ENCODE measurements around the gene CALN1. TPM values are rescaled to one million over a fixed set of nuclear protein-coding genes. Genes with fewer than 3 reads are reported as not detected.

Gene CALN1
- total and polyA plus RNA-seq, 4 donors = 0.14 to 0.84 (median 0.24) TPM

DNA sequence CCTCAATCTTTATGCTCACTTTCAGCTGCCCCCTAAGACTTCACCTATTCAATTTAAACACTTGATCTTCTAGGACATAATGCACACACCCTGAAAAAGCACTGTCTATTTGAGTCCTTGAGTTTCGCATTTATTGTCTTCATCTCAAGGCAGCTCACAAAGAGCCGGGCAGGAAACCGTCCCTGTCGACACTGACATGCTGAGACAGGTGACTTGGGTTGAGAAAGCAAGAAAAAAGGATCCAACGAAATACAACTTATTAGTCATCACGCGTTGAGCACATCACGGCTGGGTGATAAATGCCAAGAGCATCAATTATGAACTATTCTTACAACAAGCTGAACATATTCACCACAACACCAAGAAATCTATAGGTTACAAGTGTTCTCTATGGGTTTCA lies 91.1 kb downstream of the CALN1 start:
- no peaks in the 10 kb centered on the region for H3K4me1 ChIP-seq (ENCODE audit: control insufficient read depth in 4 of 4, insufficient read depth in 4 of 4, low read length in 3 of 4)
- no peaks in the 10 kb centered on the region for H3K36me3 ChIP-seq (ENCODE audit: control insufficient read depth in 4 of 4, insufficient read depth in 3 of 4, low read depth in 1 of 4, low read length in 3 of 4)
- TF ChIP-seq, protein P1, sequence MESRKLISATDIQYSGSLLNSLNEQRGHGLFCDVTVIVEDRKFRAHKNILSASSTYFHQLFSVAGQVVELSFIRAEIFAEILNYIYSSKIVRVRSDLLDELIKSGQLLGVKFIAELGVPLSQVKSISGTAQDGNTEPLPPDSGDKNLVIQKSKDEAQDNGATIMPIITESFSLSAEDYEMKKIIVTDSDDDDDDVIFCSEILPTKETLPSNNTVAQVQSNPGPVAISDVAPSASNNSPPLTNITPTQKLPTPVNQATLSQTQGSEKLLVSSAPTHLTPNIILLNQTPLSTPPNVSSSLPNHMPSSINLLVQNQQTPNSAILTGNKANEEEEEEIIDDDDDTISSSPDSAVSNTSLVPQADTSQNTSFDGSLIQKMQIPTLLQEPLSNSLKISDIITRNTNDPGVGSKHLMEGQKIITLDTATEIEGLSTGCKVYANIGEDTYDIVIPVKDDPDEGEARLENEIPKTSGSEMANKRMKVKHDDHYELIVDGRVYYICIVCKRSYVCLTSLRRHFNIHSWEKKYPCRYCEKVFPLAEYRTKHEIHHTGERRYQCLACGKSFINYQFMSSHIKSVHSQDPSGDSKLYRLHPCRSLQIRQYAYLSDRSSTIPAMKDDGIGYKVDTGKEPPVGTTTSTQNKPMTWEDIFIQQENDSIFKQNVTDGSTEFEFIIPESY (IDR thresholded peaks at IDR 0.05) = no peak
- TF ChIP-seq FOXA1 (IDR thresholded peaks at IDR 0.05) (no peak), FOXA2 (IDR thresholded peaks at IDR 0.05) (no peak), YY1 (IDR thresholded peaks at IDR 0.05) (no peak), SP1 (IDR thresholded peaks at IDR 0.05) (no peak), NR2F2 (IDR thresholded peaks at IDR 0.05) (no peak)
- no peak overlapping the region for H3K9ac ChIP-seq (ENCODE audit: low read depth in 1 of 2, low read length in 2 of 2)
- 83% methylated on average over 8 of the region's 8 CpGs for WGBS
- H3K4me3 ChIP-seq (ENCODE audit: low read depth in 1 of 3, low read length in 3 of 3) = no peak overlapping the region
- peaks cover 0 to 2% (median 0%) of the 10 kb centered on the region in 4 donors for H3K27me3 ChIP-seq (ENCODE audit: control insufficient read depth in 4 of 4, insufficient read depth in 4 of 4, low read length in 3 of 4)
- no peak overlapping the region for H3K27ac ChIP-seq (ENCODE audit: low read depth in 1 of 2, low read length in 2 of 2)
- H3K9me3 ChIP-seq (ENCODE audit: control insufficient read depth in 4 of 4, low read length in 3 of 4) = no peaks in the 10 kb centered on the region
- no peak for DNase-seq (ENCODE audit: low spot score)

DNA sequence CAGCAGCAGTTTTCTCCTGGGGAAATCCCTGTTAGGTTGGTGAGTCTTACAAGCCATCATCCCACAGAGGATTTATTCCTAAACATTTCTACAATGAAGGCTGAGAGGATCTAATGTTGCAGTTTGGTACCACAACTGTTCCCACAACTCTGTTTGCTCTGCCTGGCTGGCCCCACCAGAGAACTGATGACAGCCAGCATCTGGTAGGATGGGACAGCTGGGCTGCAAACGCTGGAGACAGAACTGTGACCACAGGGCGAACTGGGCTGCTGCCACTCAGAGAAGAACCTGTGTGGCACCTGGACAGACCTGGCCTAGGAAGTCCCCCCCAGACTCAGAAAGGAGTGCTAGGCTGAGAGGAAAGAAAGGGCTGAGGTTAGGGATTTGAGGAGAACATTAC lies 94.8 kb downstream of the CALN1 start:
- no peak for DNase-seq (ENCODE audit: low spot score)
- no peaks in the 10 kb centered on the region for H3K9me3 ChIP-seq (ENCODE audit: control insufficient read depth in 4 of 4, low read length in 3 of 4)
- H3K27me3 ChIP-seq (ENCODE audit: control insufficient read depth in 4 of 4, insufficient read depth in 4 of 4, low read length in 3 of 4) = peaks cover 0 to 2% (median 0%) of the 10 kb centered on the region in 4 donors
- no peak overlapping the region for H3K4me3 ChIP-seq (ENCODE audit: low read depth in 1 of 3, low read length in 3 of 3)
- WGBS = 42% methylated on average over 2 of the region's 2 CpGs
- no peak overlapping the region for H3K9ac ChIP-seq (ENCODE audit: low read depth in 1 of 2, low read length in 2 of 2)
- H3K4me1 ChIP-seq (ENCODE audit: control insufficient read depth in 4 of 4, insufficient read depth in 4 of 4, low read length in 3 of 4) = no peaks in the 10 kb centered on the region
- no peaks in the 10 kb centered on the region for H3K36me3 ChIP-seq (ENCODE audit: control insufficient read depth in 4 of 4, insufficient read depth in 3 of 4, low read depth in 1 of 4, low read length in 3 of 4)
- H3K27ac ChIP-seq (ENCODE audit: low read depth in 1 of 2, low read length in 2 of 2) = no peak overlapping the region
- no peak for TF ChIP-seq SP1 (IDR thresholded peaks at IDR 0.05)
- TF ChIP-seq TAF1 (conservative IDR thresholded peaks at IDR 0.05) = no peak
- no peak for TF ChIP-seq FOXA2 (IDR thresholded peaks at IDR 0.05)

DNA sequence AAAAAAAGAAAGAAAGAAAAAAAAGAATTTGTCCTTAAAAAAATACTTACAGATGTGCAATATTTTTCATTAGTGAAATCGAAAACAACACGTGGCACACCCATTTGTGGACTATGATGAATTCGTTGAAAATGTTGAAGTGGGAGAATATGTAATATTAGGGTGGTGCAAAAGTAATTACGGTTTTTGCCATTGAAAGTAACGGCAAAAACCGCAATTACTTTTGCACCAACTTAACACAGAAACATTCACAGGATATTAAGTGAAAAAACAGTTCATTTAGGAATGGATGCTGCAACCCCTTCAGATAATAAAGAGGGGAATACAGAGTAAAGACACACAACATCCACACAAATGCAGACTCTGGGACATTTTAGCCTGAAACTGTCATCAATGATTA lies 96.0 kb downstream of the CALN1 start:
- no peak for DNase-seq (ENCODE audit: low spot score)
- H3K36me3 ChIP-seq (ENCODE audit: control insufficient read depth in 4 of 4, insufficient read depth in 3 of 4, low read depth in 1 of 4, low read length in 3 of 4) = no peaks in the 10 kb centered on the region
- H3K9ac ChIP-seq (ENCODE audit: low read depth in 1 of 2, low read length in 2 of 2) = no peak overlapping the region
- H3K4me3 ChIP-seq (ENCODE audit: low read depth in 1 of 3, low read length in 3 of 3) = no peak overlapping the region
- H3K4me1 ChIP-seq (ENCODE audit: control insufficient read depth in 4 of 4, insufficient read depth in 4 of 4, low read length in 3 of 4) = no peaks in the 10 kb centered on the region
- no peak overlapping the region for H3K27ac ChIP-seq (ENCODE audit: low read depth in 1 of 2, low read length in 2 of 2)
- H3K27me3 ChIP-seq (ENCODE audit: control insufficient read depth in 4 of 4, insufficient read depth in 4 of 4, low read length in 3 of 4) = peaks cover 0 to 2% (median 0%) of the 10 kb centered on the region in 4 donors
- H3K9me3 ChIP-seq (ENCODE audit: control insufficient read depth in 4 of 4, low read length in 3 of 4) = no peaks in the 10 kb centered on the region
- 85% methylated on average over 6 of the region's 6 CpGs for WGBS
- TF ChIP-seq, protein P2, sequence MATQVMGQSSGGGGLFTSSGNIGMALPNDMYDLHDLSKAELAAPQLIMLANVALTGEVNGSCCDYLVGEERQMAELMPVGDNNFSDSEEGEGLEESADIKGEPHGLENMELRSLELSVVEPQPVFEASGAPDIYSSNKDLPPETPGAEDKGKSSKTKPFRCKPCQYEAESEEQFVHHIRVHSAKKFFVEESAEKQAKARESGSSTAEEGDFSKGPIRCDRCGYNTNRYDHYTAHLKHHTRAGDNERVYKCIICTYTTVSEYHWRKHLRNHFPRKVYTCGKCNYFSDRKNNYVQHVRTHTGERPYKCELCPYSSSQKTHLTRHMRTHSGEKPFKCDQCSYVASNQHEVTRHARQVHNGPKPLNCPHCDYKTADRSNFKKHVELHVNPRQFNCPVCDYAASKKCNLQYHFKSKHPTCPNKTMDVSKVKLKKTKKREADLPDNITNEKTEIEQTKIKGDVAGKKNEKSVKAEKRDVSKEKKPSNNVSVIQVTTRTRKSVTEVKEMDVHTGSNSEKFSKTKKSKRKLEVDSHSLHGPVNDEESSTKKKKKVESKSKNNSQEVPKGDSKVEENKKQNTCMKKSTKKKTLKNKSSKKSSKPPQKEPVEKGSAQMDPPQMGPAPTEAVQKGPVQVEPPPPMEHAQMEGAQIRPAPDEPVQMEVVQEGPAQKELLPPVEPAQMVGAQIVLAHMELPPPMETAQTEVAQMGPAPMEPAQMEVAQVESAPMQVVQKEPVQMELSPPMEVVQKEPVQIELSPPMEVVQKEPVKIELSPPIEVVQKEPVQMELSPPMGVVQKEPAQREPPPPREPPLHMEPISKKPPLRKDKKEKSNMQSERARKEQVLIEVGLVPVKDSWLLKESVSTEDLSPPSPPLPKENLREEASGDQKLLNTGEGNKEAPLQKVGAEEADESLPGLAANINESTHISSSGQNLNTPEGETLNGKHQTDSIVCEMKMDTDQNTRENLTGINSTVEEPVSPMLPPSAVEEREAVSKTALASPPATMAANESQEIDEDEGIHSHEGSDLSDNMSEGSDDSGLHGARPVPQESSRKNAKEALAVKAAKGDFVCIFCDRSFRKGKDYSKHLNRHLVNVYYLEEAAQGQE (IDR thresholded peaks at IDR 0.05) = no peak
- TF ChIP-seq FOXA2 (IDR thresholded peaks at IDR 0.05) = no peak
- TF ChIP-seq ATF3 (IDR thresholded peaks at IDR 0.05) = no peak
- TF ChIP-seq TAF1 (conservative IDR thresholded peaks at IDR 0.05) = no peak
- TF ChIP-seq, protein P1 (IDR thresholded peaks at IDR 0.05) = no peak
- TF ChIP-seq GABPA (IDR thresholded peaks at IDR 0.05 in 1 of 2, conservative IDR thresholded peaks at IDR 0.05 in 1 of 2) = no peak
- no peak for TF ChIP-seq HNF4G (IDR thresholded peaks at IDR 0.05)
- TF ChIP-seq YY1 (IDR thresholded peaks at IDR 0.05) = no peak
- TF ChIP-seq EGR1 (IDR thresholded peaks at IDR 0.05; ENCODE audit: low read depth in 2 of 2) = no peak
- TF ChIP-seq RAD21 (IDR thresholded peaks at IDR 0.05) = no peak
- no peak for TF ChIP-seq CTCF (IDR thresholded peaks at IDR 0.05; ENCODE audit: low read depth, low read length, missing input control)
- TF ChIP-seq SP1 (IDR thresholded peaks at IDR 0.05) = no peak
- no peak for TF ChIP-seq FOXA1 (IDR thresholded peaks at IDR 0.05)
- no peak for TF ChIP-seq MAX (IDR thresholded peaks at IDR 0.05)
- TF ChIP-seq JUND (IDR thresholded peaks at IDR 0.05) = no peak
- TF ChIP-seq HNF4A (conservative IDR thresholded peaks at IDR 0.05) = no peak
- TF ChIP-seq RXRA (IDR thresholded peaks at IDR 0.05) = no peak

All from liver (tissue), 9 donors.